Ascending aorta (tissue), 2 donors: ENCODE results near the gene GGT1. TPM values are rescaled to one million over a fixed set of nuclear protein-coding genes. Genes with fewer than 3 reads are reported as not detected.
A peak's percentile ranks its signal among the peaks of the same experiment; 100 is the strongest.
"Not testable (repeated sequence)": the region's sequence is repeated elsewhere in the genome, so short reads cannot be mapped to it uniquely, and the experiment has no call there.

Source experiments
- DNase-seq, 2 donors: peaks; one replicate each; pipeline ENCODE4 v3.0.0-alpha.2; 2019; ENCODE audit warnings: low spot score in 2 of 2
- H3K27ac ChIP-seq, 2 donors: fragments of 200-600 bp; sonication (generic); one replicate each; pipeline ENCODE4 v1.5.1; 2016 to 2017; ENCODE audit warnings: mild to moderate bottlenecking in 1 of 2
- H3K27me3 ChIP-seq: fragments of 200-600 bp; sonication (generic); one replicate; pipeline ENCODE4 v1.5.1; 2017
- H3K36me3 ChIP-seq, 2 donors: fragments of 200-600 bp; sonication (generic); one replicate each; pipeline ENCODE4 v1.5.1; 2016
- H3K4me1 ChIP-seq, 2 donors: fragments of 200-600 bp; sonication (generic); one replicate each; pipeline ENCODE4 v1.5.1; 2016 to 2017; ENCODE audit warnings: mild to moderate bottlenecking in 1 of 2
- H3K4me3 ChIP-seq, 2 donors: fragments of 200-600 bp; sonication (generic); one replicate each; pipeline ENCODE4 v1.5.1; 2016 to 2017; ENCODE audit warnings: mild to moderate bottlenecking in 1 of 2
- H3K9me3 ChIP-seq, 2 donors: fragments of 200-600 bp; sonication (generic); one replicate each; pipeline ENCODE4 v1.5.1; 2016
- CTCF ChIP-seq, 3 experiments: fragments of 200-600 bp in 2 of 3; fragments of 450-650 bp in 1 of 3; sonication (generic) in 2 of 3; IDR thresholded peaks; one replicate each; pipeline ENCODE4 v1.5.1; 2016 to 2019; ENCODE audit warnings: antibody characterized with exemption in 3 of 3, mild to moderate bottlenecking in 1 of 3, moderate library complexity in 1 of 3
- intact Hi-C: fragments of 100-400 bp; cut with DNase I; formaldehyde crosslinking; loops from one replicate; pipeline ENCODE4 v1.15.1; 2023
- total RNA-seq: library from RNA; depleted of rRNA; stranded (reverse); fragments of >200 nt; gene quantifications from one replicate; pipeline ENCODE4 v1.1.0, GENCODE V29; 2016

Gene GGT1
- total RNA-seq, 1 donor from 2014 or later: not detected

GRCh38 chr22:24589518-24590030 lies 13.4 kb upstream of the GGT1 start:
- Histone ChIP-seq H3K27me3 (no peaks in the 10 kb centered on the region), H3K4me3 (no peak overlapping the region), H3K27ac (no peak overlapping the region), H3K36me3 (peaks cover 9 to 36% of the 10 kb centered on the region in 2 donors), H3K4me1 (peaks cover 6 to 7% of the 10 kb centered on the region in 2 donors), H3K9me3 (no peaks in the 10 kb centered on the region)
- TF ChIP-seq CTCF (IDR thresholded peaks at IDR 0.05): no peak
- DNase-seq: no peak
- intact Hi-C loops: no loop called here

GRCh38 chr22:24590596-24591173 lies 12.3 kb upstream of the GGT1 start:
- Histone ChIP-seq H3K9me3 (no peaks in the 10 kb centered on the region), H3K4me1 (peaks cover 6 to 7% of the 10 kb centered on the region in 2 donors), H3K27ac (no peak overlapping the region), H3K36me3 (peaks cover 9 to 33% of the 10 kb centered on the region in 2 donors), H3K27me3 (no peaks in the 10 kb centered on the region), H3K4me3 (no peak overlapping the region)
- no peak for TF ChIP-seq CTCF (IDR thresholded peaks at IDR 0.05)
- intact Hi-C loops: no loop called here
- no peak for DNase-seq

GRCh38 chr22:24591286-24591830 lies 11.6 kb upstream of the GGT1 start:
- peaks cover 6 to 7% of the 10 kb centered on the region in 2 donors for H3K4me1 ChIP-seq
- intact Hi-C loops: no loop called here

GRCh38 chr22:24592058-24592850 lies 10.7 kb upstream of the GGT1 start:
- intact Hi-C loops: loop anchor here (2.0 kb wide), 1 partner anchor 37 kb away; the partner anchor contains the start of genes GUCD1 and SNRPD3
- H3K27ac ChIP-seq: peak overlapping the region; percentile 72 to 83
- peak in 1 of 3 experiments; percentile 9 for TF ChIP-seq CTCF (IDR thresholded peaks at IDR 0.05)
- no peaks in the 10 kb centered on the region for H3K27me3 ChIP-seq
- H3K9me3 ChIP-seq: no peaks in the 10 kb centered on the region
- peaks cover 6 to 7% of the 10 kb centered on the region in 2 donors for H3K4me1 ChIP-seq
- no peak for DNase-seq
- H3K4me3 ChIP-seq: peak overlapping the region; percentile 62 to 77
- peaks cover 9 to 21% of the 10 kb centered on the region in 2 donors for H3K36me3 ChIP-seq

More at GRCh38 chr22:24591286-24591830, 11.6 kb upstream of the GGT1 start:
- Histone ChIP-seq H3K4me3 (no peak overlapping the region), H3K27me3 (no peaks in the 10 kb centered on the region), H3K9me3 (no peaks in the 10 kb centered on the region), H3K27ac (peak overlapping the region; percentile 27 to 83), H3K36me3 (peaks cover 9 to 26% of the 10 kb centered on the region in 2 donors)
- no peak for DNase-seq
- TF ChIP-seq CTCF (IDR thresholded peaks at IDR 0.05): no peak

GRCh38 chr22:24592851-24593558 lies 10.0 kb upstream of the GGT1 start, which contains the start of gene LRRC75B:
Gene LRRC75B, minus strand, starts transcription at chr22:24593073. Its CDS starts 34 bp downstream, at chr22:24593039.
- intact Hi-C loops: loop anchor here (2.0 kb wide), 1 partner anchor 38 kb away; the partner anchor contains the start of genes GUCD1 and SNRPD3
- no peaks in the 10 kb centered on the region for H3K27me3 ChIP-seq
- H3K27ac ChIP-seq: peak within 1 kb of the TSS; percentile 72 to 83
- peaks cover 6 to 7% of the 10 kb centered on the region in 2 donors for H3K4me1 ChIP-seq
- peak within 1 kb of the TSS; percentile 62 to 77 for H3K4me3 ChIP-seq
- DNase-seq: peak; percentile 52 to 95
- no peak for TF ChIP-seq CTCF (IDR thresholded peaks at IDR 0.05)
- H3K9me3 ChIP-seq: no peaks in the 10 kb centered on the region
- H3K36me3 ChIP-seq: peaks cover 6 to 14% of the 10 kb centered on the region in 2 donors

GRCh38 chr22:24593559-24593835 lies 9.5 kb upstream of the GGT1 start:
- not testable (repeated sequence) for DNase-seq

More at GRCh38 chr22:24593559-24593835, 9.5 kb upstream of the GGT1 start:
- not testable (repeated sequence) for H3K9me3 ChIP-seq, H3K4me1 ChIP-seq, H3K36me3 ChIP-seq, H3K27me3 ChIP-seq
- intact Hi-C loops: loop anchor here (2.0 kb wide), 1 partner anchor 39 kb away; the partner anchor contains the start of genes GUCD1 and SNRPD3
- H3K27ac ChIP-seq: peak overlapping the region; percentile 59 to 83
- peak overlapping the region; percentile 62 to 77 for H3K4me3 ChIP-seq
